ENCODE results near the gene SCRN1.

SCRN1 gene

GRCh38 chr7:30003098-30003497, 13.5 kb upstream of the SCRN1 start:
- no peak for DNase-seq (ENCODE audit: low read depth, low spot score)
- no peak overlapping the region for H3K9ac ChIP-seq (ENCODE audit: insufficient read length, low read depth)
- H3K4me1 ChIP-seq (ENCODE audit: insufficient read depth, insufficient read length): no peaks in the 10 kb centered on the region
- no peaks in the 10 kb centered on the region for H3K27me3 ChIP-seq (ENCODE audit: insufficient read depth, insufficient read length)
- no peaks in the 10 kb centered on the region for H3K36me3 ChIP-seq (ENCODE audit: insufficient read depth, insufficient read length, low read length)
- H3K4me3 ChIP-seq (ENCODE audit: insufficient read length, low read depth): no peak overlapping the region
- no peaks in the 10 kb centered on the region for H3K9me3 ChIP-seq (ENCODE audit: insufficient read depth, low read length)
- TF ChIP-seq SUZ12 (IDR thresholded peaks at IDR 0.05; ENCODE audit: extremely low read depth, insufficient read depth, insufficient read length): no peak
- no peak for TF ChIP-seq YY1 (IDR thresholded peaks at IDR 0.05; ENCODE audit: insufficient read depth, insufficient read length)
- no peak for TF ChIP-seq ZNF274 (IDR thresholded peaks at IDR 0.05; ENCODE audit: low read depth, low read length)

GRCh38 chr7:30001998-30002397, 12.4 kb upstream of the SCRN1 start:
- Histone ChIP-seq H3K9ac (ENCODE audit: insufficient read length, low read depth) (no peak overlapping the region), H3K36me3 (ENCODE audit: insufficient read depth, insufficient read length, low read length) (no peaks in the 10 kb centered on the region), H3K4me3 (ENCODE audit: insufficient read length, low read depth) (no peak overlapping the region), H3K4me1 (ENCODE audit: insufficient read depth, insufficient read length) (no peaks in the 10 kb centered on the region), H3K9me3 (ENCODE audit: insufficient read depth, low read length) (peaks cover under 1% of the 10 kb centered on the region; the same call in 1 of the 2 replicates), H3K27me3 (ENCODE audit: insufficient read depth, insufficient read length) (no peaks in the 10 kb centered on the region)
- TF ChIP-seq SUZ12 (IDR thresholded peaks at IDR 0.05; ENCODE audit: extremely low read depth, insufficient read depth, insufficient read length): no peak
- no peak for TF ChIP-seq ZNF274 (IDR thresholded peaks at IDR 0.05; ENCODE audit: low read depth, low read length)
- no peak for TF ChIP-seq YY1 (IDR thresholded peaks at IDR 0.05; ENCODE audit: insufficient read depth, insufficient read length)
- no peak for DNase-seq (ENCODE audit: low read depth, low spot score)

- no peaks in the 10 kb centered on the region for H3K4me1 ChIP-seq (ENCODE audit: insufficient read depth, insufficient read length)
- H3K4me3 ChIP-seq (ENCODE audit: insufficient read length, low read depth): no peak overlapping the region
- no peak for TF ChIP-seq SUZ12 (IDR thresholded peaks at IDR 0.05; ENCODE audit: extremely low read depth, insufficient read depth, insufficient read length)
- TF ChIP-seq YY1 (IDR thresholded peaks at IDR 0.05; ENCODE audit: insufficient read depth, insufficient read length): no peak
- TF ChIP-seq ZNF274 (IDR thresholded peaks at IDR 0.05; ENCODE audit: low read depth, low read length): no peak
- H3K36me3 ChIP-seq (ENCODE audit: insufficient read depth, insufficient read length, low read length): no peaks in the 10 kb centered on the region
- peaks cover 19% of the 10 kb centered on the region for H3K9me3 ChIP-seq (ENCODE audit: insufficient read depth, low read length)
- no peak overlapping the region for H3K9ac ChIP-seq (ENCODE audit: insufficient read length, low read depth)
- H3K27me3 ChIP-seq (ENCODE audit: insufficient read depth, insufficient read length): no peaks in the 10 kb centered on the region
- DNase-seq (ENCODE audit: low read depth, low spot score): no peak
These were observed 8.9 kb upstream of the SCRN1 start for GRCh38 chr7:29998489-29998888.

GRCh38 chr7:29996321-29996720, 6.7 kb upstream of the SCRN1 start:
- no peak overlapping the region for H3K4me3 ChIP-seq (ENCODE audit: insufficient read length, low read depth)
- no peaks in the 10 kb centered on the region for H3K4me1 ChIP-seq (ENCODE audit: insufficient read depth, insufficient read length)
- H3K27me3 ChIP-seq (ENCODE audit: insufficient read depth, insufficient read length): no peaks in the 10 kb centered on the region
- H3K9me3 ChIP-seq (ENCODE audit: insufficient read depth, low read length): peaks cover 27% of the 10 kb centered on the region
- no peak for DNase-seq (ENCODE audit: low read depth, low spot score)
- no peak overlapping the region for H3K9ac ChIP-seq (ENCODE audit: insufficient read length, low read depth)
- TF ChIP-seq YY1 (IDR thresholded peaks at IDR 0.05; ENCODE audit: insufficient read depth, insufficient read length) (no peak), ZNF274 (IDR thresholded peaks at IDR 0.05; ENCODE audit: low read depth, low read length) (no peak), SUZ12 (IDR thresholded peaks at IDR 0.05; ENCODE audit: extremely low read depth, insufficient read depth, insufficient read length) (no peak)
- H3K36me3 ChIP-seq (ENCODE audit: insufficient read depth, insufficient read length, low read length): no peaks in the 10 kb centered on the region

- peaks cover 27% of the 10 kb centered on the region for H3K9me3 ChIP-seq (ENCODE audit: insufficient read depth, low read length)
- no peak overlapping the region for H3K4me3 ChIP-seq (ENCODE audit: insufficient read length, low read depth)
- no peak for TF ChIP-seq ZNF274 (IDR thresholded peaks at IDR 0.05; ENCODE audit: low read depth, low read length)
- TF ChIP-seq SUZ12 (IDR thresholded peaks at IDR 0.05; ENCODE audit: extremely low read depth, insufficient read depth, insufficient read length): no peak
- TF ChIP-seq YY1 (IDR thresholded peaks at IDR 0.05; ENCODE audit: insufficient read depth, insufficient read length): no peak
- no peak for DNase-seq (ENCODE audit: low read depth, low spot score)
- H3K27me3 ChIP-seq (ENCODE audit: insufficient read depth, insufficient read length): no peaks in the 10 kb centered on the region
- no peak overlapping the region for H3K9ac ChIP-seq (ENCODE audit: insufficient read length, low read depth)
- H3K36me3 ChIP-seq (ENCODE audit: insufficient read depth, insufficient read length, low read length): no peaks in the 10 kb centered on the region
- no peaks in the 10 kb centered on the region for H3K4me1 ChIP-seq (ENCODE audit: insufficient read depth, insufficient read length)
These were observed 6.1 kb upstream of the SCRN1 start for GRCh38 chr7:29995652-29996051.

- no peak overlapping the region for H3K9ac ChIP-seq (ENCODE audit: insufficient read length, low read depth)
- peaks cover 27% of the 10 kb centered on the region for H3K9me3 ChIP-seq (ENCODE audit: insufficient read depth, low read length)
- TF ChIP-seq ZNF274 (IDR thresholded peaks at IDR 0.05; ENCODE audit: low read depth, low read length) (no peak), SUZ12 (IDR thresholded peaks at IDR 0.05; ENCODE audit: extremely low read depth, insufficient read depth, insufficient read length) (no peak), YY1 (IDR thresholded peaks at IDR 0.05; ENCODE audit: insufficient read depth, insufficient read length) (no peak)
- no peak for DNase-seq (ENCODE audit: low read depth, low spot score)
- H3K4me1 ChIP-seq (ENCODE audit: insufficient read depth, insufficient read length): no peaks in the 10 kb centered on the region
- H3K27me3 ChIP-seq (ENCODE audit: insufficient read depth, insufficient read length): no peaks in the 10 kb centered on the region
- no peaks in the 10 kb centered on the region for H3K36me3 ChIP-seq (ENCODE audit: insufficient read depth, insufficient read length, low read length)
- H3K4me3 ChIP-seq (ENCODE audit: insufficient read length, low read depth): no peak overlapping the region
These were observed 3.5 kb upstream of the SCRN1 start for GRCh38 chr7:29993140-29993539.

- no peaks in the 10 kb centered on the region for H3K27me3 ChIP-seq (ENCODE audit: insufficient read depth, insufficient read length)
- H3K4me1 ChIP-seq (ENCODE audit: insufficient read depth, insufficient read length): peaks cover 3% of the 10 kb centered on the region
- TF ChIP-seq YY1 (IDR thresholded peaks at IDR 0.05; ENCODE audit: insufficient read depth, insufficient read length): no peak
- TF ChIP-seq ZNF274 (IDR thresholded peaks at IDR 0.05; ENCODE audit: low read depth, low read length): no peak
- TF ChIP-seq SUZ12 (IDR thresholded peaks at IDR 0.05; ENCODE audit: extremely low read depth, insufficient read depth, insufficient read length): no peak
- DNase-seq (ENCODE audit: low read depth, low spot score): no peak
- no peak overlapping the region for H3K9ac ChIP-seq (ENCODE audit: insufficient read length, low read depth)
- H3K9me3 ChIP-seq (ENCODE audit: insufficient read depth, low read length): peaks cover 26% of the 10 kb centered on the region
- no peak overlapping the region for H3K4me3 ChIP-seq (ENCODE audit: insufficient read length, low read depth)
- H3K36me3 ChIP-seq (ENCODE audit: insufficient read depth, insufficient read length, low read length): peaks cover 4% of the 10 kb centered on the region
These were observed 2.3 kb upstream of the SCRN1 start for GRCh38 chr7:29991937-29992336.
